ENCODE data around the gene C5orf24.
A peak's percentile ranks its signal among the peaks of the same experiment; 100 is the strongest.
"Not testable (repeated sequence)": the region's sequence is repeated elsewhere in the genome, so short reads cannot be mapped to it uniquely, and the experiment has no call there.

Gene C5orf24

DNA sequence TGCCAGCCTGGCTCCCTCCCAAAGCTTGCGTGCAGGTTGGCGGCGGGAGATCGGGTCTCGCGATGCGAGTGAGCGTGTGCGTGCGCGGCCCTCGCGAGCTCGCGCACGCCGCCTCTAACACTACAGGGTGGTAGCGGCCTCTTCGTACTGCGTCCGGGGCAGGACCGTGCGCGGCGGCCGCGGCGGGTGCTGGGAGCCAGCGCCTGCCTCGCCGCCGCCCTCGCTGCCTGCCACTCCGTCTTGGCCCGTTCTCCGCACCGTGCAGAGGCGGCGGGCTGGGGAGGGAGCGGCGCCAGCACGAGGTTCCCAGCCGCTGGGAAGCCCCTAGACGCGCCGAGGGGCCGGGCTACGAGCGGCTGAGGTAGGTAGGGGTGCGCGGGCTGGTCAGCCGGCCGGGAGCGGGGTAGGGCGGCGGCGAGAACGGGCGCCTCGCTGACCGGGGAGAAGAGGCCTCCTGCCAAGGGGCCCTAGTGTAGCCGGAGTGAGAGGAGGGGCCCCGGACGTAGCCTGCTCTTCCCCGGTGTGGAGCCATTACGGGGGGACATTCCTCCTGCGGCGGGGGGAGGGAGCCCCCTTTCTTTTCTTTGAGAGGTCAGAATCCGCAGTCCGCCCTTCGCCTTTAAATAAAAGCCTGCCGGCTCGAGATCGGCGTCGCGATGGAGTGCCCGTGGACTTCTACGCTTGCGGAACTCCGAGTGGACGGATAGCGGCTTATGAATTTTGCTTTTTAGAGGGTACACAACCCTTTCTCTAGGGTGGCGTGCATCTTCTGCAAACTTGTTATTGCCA lies at the start of gene C5orf24:
C5orf24 (plus strand) TSS at position 117 of the 789 bp plus-strand sequence. CDS start 8,933 bp downstream, outside the sequence.
- DNase-seq, result peak; percentile 98

DNA sequence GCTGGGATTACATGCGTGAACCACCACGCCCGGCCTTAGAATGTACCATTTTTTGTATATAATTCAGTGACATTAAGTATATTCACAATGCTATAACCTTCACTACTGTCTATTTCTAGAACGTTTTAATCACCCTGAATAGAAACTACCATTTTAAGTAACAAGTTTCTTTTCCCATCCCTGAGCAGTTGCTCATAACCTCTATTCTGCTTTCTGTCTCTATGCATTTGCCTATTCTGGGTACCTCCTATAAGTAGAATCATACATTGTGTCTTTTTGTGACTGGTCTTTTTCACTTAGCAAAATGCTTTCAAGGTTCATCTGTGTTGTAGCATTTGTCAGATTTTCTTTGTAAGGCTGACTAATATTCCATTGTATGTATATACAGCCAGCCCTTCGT lies 47.3 kb upstream of the C5orf24 start:
- no peak for DNase-seq

GRCh38 chr5:134803821-134804220 lies 41.9 kb upstream of the C5orf24 start:
- no peak for DNase-seq

DNA sequence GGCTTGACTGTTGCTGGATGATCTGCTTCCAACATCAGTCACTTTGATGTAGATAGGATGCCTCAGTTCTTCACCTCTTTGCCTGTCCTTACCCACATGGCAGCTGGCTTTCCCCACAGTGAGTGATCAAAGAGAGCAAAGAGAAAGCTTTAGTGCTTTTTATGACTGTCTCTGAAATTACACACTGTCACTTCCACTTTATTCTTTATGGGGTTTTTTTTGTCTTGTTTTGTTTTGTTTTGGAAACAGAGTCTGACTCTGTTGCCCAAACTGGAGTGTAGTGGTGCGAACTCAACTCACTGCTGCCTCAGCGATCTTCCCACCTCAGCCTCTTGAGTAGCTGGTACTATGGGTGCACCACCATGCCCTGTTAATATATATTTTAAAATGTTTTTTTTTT lies 32.4 kb upstream of the C5orf24 start:
- no peak for DNase-seq

DNA sequence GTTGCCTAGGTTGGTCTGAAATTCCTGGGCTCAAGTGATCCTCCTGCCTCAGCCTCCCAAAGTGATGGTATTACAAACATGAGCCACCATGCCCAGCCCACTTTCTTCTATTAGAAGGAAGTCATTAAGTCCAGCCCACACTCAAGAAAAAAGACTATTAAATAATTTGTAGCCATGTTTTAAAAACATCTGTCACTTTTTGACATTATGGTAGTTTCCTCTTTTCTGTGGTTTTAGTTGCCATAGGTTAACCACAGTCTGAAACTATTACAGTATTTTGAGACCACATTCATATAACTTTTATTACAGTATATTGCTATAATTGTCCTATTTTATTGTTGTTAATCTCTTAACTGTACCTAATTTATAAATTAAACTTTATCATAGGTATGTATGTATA lies 31.9 kb upstream of the C5orf24 start:
- no peak for DNase-seq

GRCh38 chr5:134817006-134817405 lies 28.8 kb upstream of the C5orf24 start:
- DNase-seq, result no peak

- no peak for DNase-seq
Observed at GRCh38 chr5:134818776-134819175, 27.0 kb upstream of the C5orf24 start.

GRCh38 chr5:134819407-134819963 lies 26.3 kb upstream of the C5orf24 start:
- no peak for DNase-seq

- no peak for DNase-seq
Observed at GRCh38 chr5:134821841-134822240, 23.9 kb upstream of the C5orf24 start.

DNA sequence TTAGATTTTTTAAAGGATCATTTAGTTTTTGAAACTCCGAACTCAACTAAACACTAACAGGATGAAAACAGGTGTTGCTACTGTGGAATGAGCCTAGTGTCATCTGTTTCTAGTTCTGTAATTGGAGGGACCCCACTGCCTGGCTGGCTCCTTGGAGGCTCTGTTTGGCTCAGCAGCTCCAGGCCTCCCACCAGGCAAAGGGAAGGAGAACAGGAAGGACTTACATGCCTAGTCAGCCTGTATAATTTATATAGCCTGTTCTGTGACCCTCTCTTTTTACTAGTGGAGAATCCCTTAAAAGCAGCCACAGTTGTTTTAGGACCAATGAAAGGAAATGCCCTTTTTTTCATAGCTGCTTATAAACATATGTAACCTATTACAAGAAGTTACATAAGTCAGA lies 21.1 kb upstream of the C5orf24 start:
- no peak for DNase-seq

DNA sequence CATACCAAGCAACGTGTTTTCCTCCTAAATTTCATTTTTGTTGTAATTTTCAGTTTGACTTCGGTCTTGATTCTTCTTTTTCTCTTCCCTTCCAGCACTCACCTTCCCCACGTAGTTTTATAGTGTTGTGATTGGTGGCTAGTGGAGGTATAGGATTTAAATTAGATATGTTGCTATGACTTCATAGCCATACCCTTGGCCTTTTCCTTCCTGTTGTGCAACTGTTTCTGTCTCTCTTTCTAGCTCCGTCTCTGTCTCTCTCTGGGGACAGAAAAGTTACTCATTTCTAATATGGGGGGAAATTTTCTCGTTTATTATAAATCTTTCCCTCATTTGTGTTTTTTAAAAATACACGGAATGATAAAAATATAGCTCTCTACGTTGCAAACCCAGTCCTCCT lies 20.6 kb upstream of the C5orf24 start:
- no peak for DNase-seq

- no peak for DNase-seq
Observed at GRCh38 chr5:134833340-134834032, 12.3 kb upstream of the C5orf24 start.

DNA sequence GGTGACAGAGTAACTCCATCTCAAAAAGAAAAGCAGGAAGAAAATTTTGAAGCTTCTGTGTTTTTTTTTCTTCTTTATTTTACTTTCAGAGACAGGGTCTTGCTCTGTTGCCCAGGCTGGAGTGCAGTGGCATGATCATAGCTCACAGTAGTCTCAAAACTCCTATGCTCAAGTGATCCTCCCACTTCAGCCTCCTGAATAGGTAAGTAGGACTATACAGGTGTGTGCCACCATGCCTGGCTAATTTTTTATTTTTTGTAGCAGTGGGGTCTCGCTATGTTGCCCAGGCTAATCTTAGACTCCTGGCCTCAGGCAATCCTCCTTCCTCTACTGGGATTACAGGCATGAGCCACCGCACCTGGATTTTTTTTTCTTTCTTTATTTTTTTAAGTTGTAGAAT lies 10.1 kb upstream of the C5orf24 start:
- DNase-seq, result no peak

GRCh38 chr5:134837530-134838181 lies 8.1 kb upstream of the C5orf24 start:
- DNase-seq, result no peak

- DNase-seq, result not testable (repeated sequence)
Observed at GRCh38 chr5:134838361-134838760, 7.4 kb upstream of the C5orf24 start.

- no peak for DNase-seq
Observed at GRCh38 chr5:134840811-134841210, 5.0 kb upstream of the C5orf24 start.

- DNase-seq, result no peak
Observed at GRCh38 chr5:134844252-134844651, 1.5 kb upstream of the C5orf24 start.

GRCh38 chr5:134845335-134845851 lies 375 bp upstream of the C5orf24 start:
- DNase-seq, result no peak

DNA sequence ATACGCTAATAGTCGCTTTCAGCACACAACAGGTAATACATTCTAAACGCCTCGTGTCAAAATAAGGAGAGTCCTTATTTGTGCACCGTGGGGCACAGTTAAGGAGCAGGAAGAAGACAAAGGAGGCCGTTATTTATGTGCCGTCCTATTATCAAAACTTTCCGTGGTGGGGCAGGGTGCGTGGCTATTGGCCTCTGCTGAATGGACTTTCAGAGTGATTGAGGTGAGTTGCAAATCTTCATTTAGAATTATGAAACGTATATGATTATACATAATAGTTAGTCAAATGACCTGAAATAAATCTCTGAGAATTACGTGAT lies 833 bp downstream of the C5orf24 start:
- DNase-seq, result no peak

GRCh38 chr5:134849434-134849933 lies 3.7 kb downstream of the C5orf24 start:
- DNase-seq, result not testable (repeated sequence)

DNA sequence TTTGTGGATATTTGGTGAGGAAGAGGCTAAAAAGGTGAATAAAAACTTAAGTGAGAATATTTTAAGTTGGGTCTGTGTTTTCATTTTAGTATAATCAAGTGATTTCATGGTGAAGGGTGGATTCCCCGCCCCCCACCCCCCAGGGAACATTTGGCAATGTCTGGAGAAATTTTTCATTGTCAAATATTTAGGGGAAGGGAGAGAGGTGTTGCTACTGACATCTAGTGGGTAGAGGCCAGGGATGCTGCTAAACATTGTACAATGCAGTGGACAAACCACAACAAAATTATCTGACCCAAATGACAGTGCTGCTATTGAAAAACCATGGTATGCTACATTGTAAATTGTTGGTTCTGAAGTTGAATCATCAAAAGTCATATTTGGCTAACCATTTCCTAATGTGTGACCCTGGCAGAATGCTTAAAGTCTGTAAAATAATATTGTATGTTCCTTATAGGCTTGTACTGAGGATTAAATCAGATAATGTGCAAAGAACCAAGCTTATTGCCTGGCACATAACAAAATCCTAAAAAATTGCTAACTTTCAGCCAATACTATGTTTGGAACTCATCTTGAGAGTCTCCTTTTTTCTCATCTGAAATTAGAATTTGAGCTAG lies 5.6 kb downstream of the C5orf24 start:
- no peak for DNase-seq

GRCh38 chr5:134856465-134856864 lies 10.7 kb downstream of the C5orf24 start:
- DNase-seq, result not testable (repeated sequence)

- DNase-seq, result no peak
Observed at GRCh38 chr5:134857401-134857800, 11.6 kb downstream of the C5orf24 start.

All from RPMI8226 (cell line).